Keratinocyte (primary cell): ENCODE results near the gene GUCY1A1. TPM values are rescaled to one million over a fixed set of nuclear protein-coding genes. Genes with fewer than 3 reads are reported as not detected.

Source experiments
- DNase-seq: peaks from one replicate; pipeline ENCODE4 v3.0.0-alpha.2; 2011; ENCODE audit warnings: low read depth, missing footprints, low spot score
- FAIRE-seq: peaks from 2 replicates; lab custom pipeline; 2011; peaks lifted over from hg19 to GRCh38; lab: Jason Lieb, UNC
- H2AFZ ChIP-seq: 2 replicates; pipeline ENCODE4 v1.6.0; 2012; ENCODE audit warnings: low read length, control low read depth, inconsistent platforms; ENCODE audit not compliant: control insufficient read depth
- H3K27ac ChIP-seq: 2 replicates; pipeline ENCODE4 v1.5.1; 2011; ENCODE audit warnings: low read length; ENCODE audit not compliant: control insufficient read depth, insufficient read depth
- H3K27me3 ChIP-seq: 3 replicates; pipeline ENCODE4 v1.6.0; 2011; ENCODE audit warnings: low read length; ENCODE audit not compliant: control insufficient read depth, insufficient read depth; ENCODE audit errors: extremely low read depth
- H3K36me3 ChIP-seq, 2 experiments: 2 replicates in 1 of 2; 3 replicates in 1 of 2; pipeline ENCODE4 v1.5.1; 2011; ENCODE audit warnings: low read length in 2 of 2, mild to moderate bottlenecking in 1 of 2; ENCODE audit not compliant: control insufficient read depth in 2 of 2, insufficient read depth in 2 of 2; ENCODE audit errors: extremely low read depth in 1 of 2
- H3K4me1 ChIP-seq: 3 replicates; pipeline ENCODE4 v1.5.1; 2011; ENCODE audit warnings: low read length; ENCODE audit not compliant: control insufficient read depth, insufficient read depth; ENCODE audit errors: extremely low read depth
- H3K4me2 ChIP-seq: 3 replicates; pipeline ENCODE4 v1.6.0; 2011; ENCODE audit warnings: low read depth, low read length; ENCODE audit not compliant: control insufficient read depth, insufficient read depth; ENCODE audit errors: extremely low read depth
- H3K4me3 ChIP-seq, 3 experiments: fragments of 200-600 bp in 1 of 3; sonication (generic) in 1 of 3; 2 replicates in 2 of 3; 3 replicates in 1 of 3; pipeline ENCODE4 v1.5.1; 2011 to 2016; ENCODE audit warnings: low read length in 3 of 3, mild to moderate bottlenecking in 3 of 3, control low read depth in 2 of 3, inconsistent platforms in 1 of 3, low read depth in 1 of 3, mixed read lengths in 1 of 3, mixed run types in 1 of 3, moderate library complexity in 1 of 3; ENCODE audit not compliant: control insufficient read depth in 2 of 3, insufficient read depth in 2 of 3; ENCODE audit errors: extremely low read depth in 1 of 3
- H3K79me2 ChIP-seq: 2 replicates; pipeline ENCODE4 v1.6.0; 2012; ENCODE audit warnings: low read length; ENCODE audit not compliant: control insufficient read depth, insufficient read depth
- H3K9ac ChIP-seq: 3 replicates; pipeline ENCODE4 v1.6.0; 2011; ENCODE audit warnings: low read length; ENCODE audit not compliant: control insufficient read depth, insufficient read depth; ENCODE audit errors: extremely low read depth
- H3K9me1 ChIP-seq: 3 replicates; pipeline ENCODE4 v1.6.0; 2011; ENCODE audit warnings: low read length; ENCODE audit not compliant: control insufficient read depth, insufficient read depth; ENCODE audit errors: extremely low read depth
- H3K9me3 ChIP-seq: 2 replicates; pipeline ENCODE4 v1.5.1; 2012; ENCODE audit warnings: low read depth, low read length; ENCODE audit not compliant: control insufficient read depth
- H4K20me1 ChIP-seq: 3 replicates; pipeline ENCODE4 v1.6.0; 2011; ENCODE audit warnings: low read length; ENCODE audit not compliant: control insufficient read depth, insufficient read depth; ENCODE audit errors: extremely low read depth
- CTCF ChIP-seq, 3 experiments: IDR thresholded peaks in 1 of 3; conservative IDR thresholded peaks in 1 of 3; optimal IDR thresholded peaks in 1 of 3; 2 replicates in 2 of 3; 3 replicates in 1 of 3; pipeline versions ENCODE3 to v1.5.1; 2011; ENCODE audit warnings: low read length in 3 of 3, mild to moderate bottlenecking in 3 of 3, moderate library complexity in 2 of 3, control low read depth in 1 of 3, inconsistent platforms in 1 of 3; ENCODE audit not compliant: insufficient read depth in 2 of 3; ENCODE audit errors: extremely low read depth in 1 of 3
- EZH2 ChIP-seq: IDR thresholded peaks from one replicate; pipeline ENCODE4 v1.6.1; 2012; ENCODE audit warnings: inconsistent platforms, mild to moderate bottlenecking, low read length, moderate library complexity
- dilution Hi-C: fragments of 300-500 bp; cut with MboI; formaldehyde crosslinking; loops from one replicate; pipeline ENCODE4 v1.7.0; 2020; ENCODE audit warnings: low sequenced_read_pairs; ENCODE audit not compliant: extremely low pct_ligation_motif_present
- polyA plus RNA-seq, 5 experiments: library from polyadenylated mRNA; depleted of rRNA in 3 of 5; stranded (reverse) in 3 of 5; stranded (forward) in 1 of 5; unstranded in 1 of 5; fragments of >200 nt; gene quantifications; 1 replicate in 1 of 5; 2 replicates in 3 of 5; 3 replicates in 1 of 5; pipeline versions ENCODE4 v1.2.1 to v1.2.3, GENCODE V29; 2011 to 2012; ENCODE audit warnings: missing spikeins in 2 of 5, low read depth in 1 of 5, low replicate concordance in 1 of 5

The GUCY1A1 gene
- polyA plus RNA-seq, 1 donor (not counting 4 experiments of a cell fraction or from before 2014, with no cell fraction given), result 0.05 TPM

DNA sequence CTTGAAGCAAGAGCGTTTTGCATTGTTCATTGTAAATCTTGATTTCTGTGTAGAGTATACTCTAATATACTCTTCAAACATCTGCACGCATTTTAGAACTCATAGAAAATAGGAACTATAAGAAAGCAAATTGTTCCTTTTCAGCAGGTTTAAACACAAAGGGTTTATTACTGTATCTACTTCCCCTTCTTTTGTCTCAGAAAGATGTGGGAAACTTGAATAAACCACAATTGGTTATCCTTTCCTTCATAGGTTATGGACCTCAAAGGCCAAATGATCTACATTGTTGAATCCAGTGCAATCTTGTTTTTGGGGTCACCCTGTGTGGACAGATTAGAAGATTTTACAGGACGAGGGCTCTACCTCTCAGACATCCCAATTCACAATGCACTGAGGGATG is 46.2 kb downstream of the GUCY1A1 start:
- H3K9me3 ChIP-seq, result no peaks in the 10 kb centered on the region
- TF ChIP-seq CTCF (optimal IDR thresholded peaks at IDR 0.05 in 1 of 3, IDR thresholded peaks at IDR 0.05 in 1 of 3, conservative IDR thresholded peaks at IDR 0.05 in 1 of 3; ENCODE audit: extremely low read depth in 1 of 3, insufficient read depth in 2 of 3, low read length in 3 of 3) (no peak), EZH2 (no peak)
- no peak overlapping the region for H3K9ac ChIP-seq
- no peak overlapping the region for H3K27ac ChIP-seq
- H3K79me2 ChIP-seq, result no peaks in the 10 kb centered on the region
- no peaks in the 10 kb centered on the region for H3K27me3 ChIP-seq
- no peak for FAIRE-seq
- dilution Hi-C loops, result no loop called here
- no peak for DNase-seq
- H4K20me1 ChIP-seq, result no peaks in the 10 kb centered on the region
- no peak overlapping the region for H2AFZ ChIP-seq
- H3K36me3 ChIP-seq, result no peaks in the 10 kb centered on the region
- H3K9me1 ChIP-seq, result no peaks in the 10 kb centered on the region
- H3K4me2 ChIP-seq, result no peak overlapping the region
- no peaks in the 10 kb centered on the region for H3K4me1 ChIP-seq
- no peak overlapping the region for H3K4me3 ChIP-seq

DNA sequence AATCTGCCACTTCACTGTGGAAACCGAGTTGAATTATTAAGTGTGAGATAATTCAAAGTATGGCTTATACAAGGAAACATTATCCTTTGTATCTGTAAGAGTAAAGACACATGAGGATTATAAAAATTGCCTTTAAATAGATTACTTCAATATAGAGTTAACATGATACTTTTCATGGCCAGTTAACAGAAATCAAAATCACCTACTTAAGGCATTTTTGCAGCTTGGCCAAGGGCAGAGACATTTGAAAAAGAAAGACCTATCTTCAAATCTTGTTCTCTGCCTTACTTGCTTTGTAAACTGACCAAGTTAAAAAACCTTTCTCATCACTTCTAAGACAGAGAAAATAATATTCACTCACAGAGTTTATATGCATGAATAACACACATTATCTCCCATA is 47.3 kb downstream of the GUCY1A1 start:
- FAIRE-seq (no peak), DNase-seq (no peak)
- H3K36me3 ChIP-seq, result no peaks in the 10 kb centered on the region
- H3K9ac ChIP-seq, result no peak overlapping the region
- dilution Hi-C loops, result no loop called here
- no peaks in the 10 kb centered on the region for H3K9me1 ChIP-seq
- H2AFZ ChIP-seq, result no peak overlapping the region
- TF ChIP-seq EZH2, result no peak
- no peak for TF ChIP-seq CTCF (optimal IDR thresholded peaks at IDR 0.05 in 1 of 3, IDR thresholded peaks at IDR 0.05 in 1 of 3, conservative IDR thresholded peaks at IDR 0.05 in 1 of 3; ENCODE audit: extremely low read depth in 1 of 3, insufficient read depth in 2 of 3, low read length in 3 of 3)
- no peaks in the 10 kb centered on the region for H3K79me2 ChIP-seq
- H3K4me1 ChIP-seq, result no peaks in the 10 kb centered on the region
- no peaks in the 10 kb centered on the region for H4K20me1 ChIP-seq
- no peak overlapping the region for H3K4me3 ChIP-seq
- no peaks in the 10 kb centered on the region for H3K9me3 ChIP-seq
- no peak overlapping the region for H3K4me2 ChIP-seq
- no peaks in the 10 kb centered on the region for H3K27me3 ChIP-seq
- no peak overlapping the region for H3K27ac ChIP-seq
